Neural progenitor cell (in vitro differentiated cells): Measurements from ENCODE around the gene ST13. TPM values are rescaled to one million over a fixed set of nuclear protein-coding genes. Genes with fewer than 3 reads are reported as not detected.
A peak's percentile ranks its signal among the peaks of the same experiment; 100 is the strongest.
"Not testable (repeated sequence)": the region's sequence is repeated elsewhere in the genome, so short reads cannot be mapped to it uniquely, and the experiment has no call there.

Experiments used
- DNase-seq: peaks from one replicate; pipeline ENCODE4 v3.0.0-alpha.2; 2016; ENCODE audit warnings: low spot score
- H2AFZ ChIP-seq: fragments of 200-600 bp; sonication (generic); replicated peaks from 2 replicates; pipeline ENCODE4 v1.6.1; 2016; ENCODE audit warnings: antibody characterized with exemption
- H3F3A ChIP-seq: fragments of 200-600 bp; sonication (generic); 2 replicates; pipeline ENCODE4 v1.6.1; 2016; ENCODE audit warnings: antibody characterized with exemption, low read depth
- H3K27ac ChIP-seq: fragments of 200-600 bp; sonication (generic); 2 replicates; pipeline ENCODE4 v1.5.1; 2016; ENCODE audit warnings: mild to moderate bottlenecking
- H3K27me3 ChIP-seq: fragments of 200-600 bp; sonication (generic); 2 replicates; pipeline ENCODE4 v1.6.1; 2016; ENCODE audit warnings: mild to moderate bottlenecking, moderate library complexity
- H3K36me3 ChIP-seq: fragments of 200-600 bp; sonication (generic); 2 replicates; pipeline ENCODE4 v1.5.1; 2016
- H3K4me1 ChIP-seq: fragments of 200-600 bp; sonication (generic); 2 replicates; pipeline ENCODE4 v1.6.1; 2016; ENCODE audit warnings: mixed run types
- H3K4me2 ChIP-seq: fragments of 200-600 bp; sonication (generic); 2 replicates; pipeline ENCODE4 v1.6.1; 2016
- H3K4me3 ChIP-seq: fragments of 200-600 bp; sonication (generic); 2 replicates; pipeline ENCODE4 v1.5.1; 2016
- H3K79me2 ChIP-seq: fragments of 200-600 bp; sonication (generic); 2 replicates; pipeline ENCODE4 v1.6.1; 2016; ENCODE audit warnings: low read depth
- H3K9ac ChIP-seq: fragments of 200-600 bp; sonication (generic); 2 replicates; pipeline ENCODE4 v1.6.1; 2016
- H3K9me3 ChIP-seq: fragments of 200-600 bp; sonication (generic); 2 replicates; pipeline ENCODE4 v1.5.1; 2016; ENCODE audit warnings: low read depth
- H4K20me1 ChIP-seq: fragments of 200-600 bp; sonication (generic); 2 replicates; pipeline ENCODE4 v1.6.1; 2016; ENCODE audit warnings: low read depth
- H3K27ac Mint-ChIP-seq: 3 replicates; pipeline ENCODE4 v1.8.0; 2021; ENCODE audit warnings: mixed read lengths
- H3K27me3 Mint-ChIP-seq: 2 replicates; pipeline ENCODE4 v1.8.0; 2022; ENCODE audit warnings: low read depth, mild to moderate bottlenecking, inconsistent platforms, moderate library complexity, mixed read lengths; ENCODE audit not compliant: insufficient read depth
- H3K36me3 Mint-ChIP-seq: 3 replicates; pipeline ENCODE4 v1.8.0; 2021; ENCODE audit warnings: mixed read lengths
- H3K4me1 Mint-ChIP-seq: 3 replicates; pipeline ENCODE4 v1.8.0; 2021; ENCODE audit warnings: mixed read lengths
- H3K4me3 Mint-ChIP-seq: 3 replicates; pipeline ENCODE4 v1.8.0; 2021; ENCODE audit warnings: mild to moderate bottlenecking, moderate library complexity, mixed read lengths
- H3K9me3 Mint-ChIP-seq: 3 replicates; pipeline ENCODE4 v1.8.0; 2020; ENCODE audit warnings: mixed read lengths
- EZH2 ChIP-seq: fragments of 200-600 bp; sonication (generic); IDR thresholded peaks from 2 replicates; pipeline ENCODE4 v1.6.1; 2017; ENCODE audit warnings: antibody characterized with exemption, mild to moderate bottlenecking, moderate library complexity
- EZH2phosphoT487 ChIP-seq: fragments of 200-600 bp; sonication (generic); IDR thresholded peaks from 2 replicates; pipeline ENCODE4 v1.6.1; 2017; ENCODE audit warnings: antibody characterized with exemption
- total RNA-seq: library from RNA; depleted of rRNA; stranded (reverse); fragments of >200 nt; gene quantifications from 2 replicates; pipeline ENCODE4 v1.2.3, GENCODE V29; 2015; ENCODE audit warnings: low replicate concordance
- TF ChIP-seq, protein P1 (sequence below): fragments of 200-600 bp; sonication (generic); IDR thresholded peaks from 2 replicates; pipeline ENCODE4 v1.5.1; 2017; ENCODE audit warnings: antibody characterized with exemption, mild to moderate bottlenecking

ST13 gene
- total RNA-seq, 1 donor from 2014 or later: 310 TPM

DNA sequence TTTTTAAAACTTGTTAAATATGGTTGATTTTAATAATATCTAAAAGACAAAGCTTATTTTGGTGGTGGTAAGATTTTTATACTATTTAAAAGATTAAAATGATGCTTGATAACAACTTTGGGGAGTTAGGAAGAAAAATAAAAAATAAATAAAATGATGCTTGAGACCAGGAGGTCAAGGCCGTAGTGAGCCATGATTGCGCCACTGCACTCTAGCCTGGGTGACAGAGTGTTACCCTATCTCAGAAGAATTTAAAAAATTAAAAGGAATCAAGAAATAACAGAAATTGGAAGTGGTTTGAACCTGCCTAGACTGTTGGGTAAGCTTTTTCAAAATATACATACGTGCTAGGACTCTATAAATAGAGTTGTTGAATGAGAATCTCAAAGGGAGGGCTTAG is 17.6 kb upstream of the ST13 start:
- Mint-ChIP-seq H3K9me3 (no peaks in the 10 kb centered on the region), H3K4me3 (no peak overlapping the region), H3K27me3 (no peaks in the 10 kb centered on the region), H3K4me1 (no peaks in the 10 kb centered on the region), H3K27ac (no peak overlapping the region), H3K36me3 (peaks cover 3% of the 10 kb centered on the region)
- Histone ChIP-seq H3K9ac (peak overlapping the region; percentile 23), H3K36me3 (peaks cover 10% of the 10 kb centered on the region), H3K4me1 (no peaks in the 10 kb centered on the region), H3K9me3 (no peaks in the 10 kb centered on the region), H2AFZ (no peak overlapping the region), H4K20me1 (no peaks in the 10 kb centered on the region), H3K4me3 (no peak overlapping the region), H3K79me2 (no peaks in the 10 kb centered on the region), H3K27me3 (no peaks in the 10 kb centered on the region), H3K4me2 (no peak overlapping the region), H3K27ac (no peak overlapping the region), H3F3A (no peaks in the 10 kb centered on the region)
- DNase-seq: no peak
- no peak for TF ChIP-seq EZH2
- TF ChIP-seq, protein P1, sequence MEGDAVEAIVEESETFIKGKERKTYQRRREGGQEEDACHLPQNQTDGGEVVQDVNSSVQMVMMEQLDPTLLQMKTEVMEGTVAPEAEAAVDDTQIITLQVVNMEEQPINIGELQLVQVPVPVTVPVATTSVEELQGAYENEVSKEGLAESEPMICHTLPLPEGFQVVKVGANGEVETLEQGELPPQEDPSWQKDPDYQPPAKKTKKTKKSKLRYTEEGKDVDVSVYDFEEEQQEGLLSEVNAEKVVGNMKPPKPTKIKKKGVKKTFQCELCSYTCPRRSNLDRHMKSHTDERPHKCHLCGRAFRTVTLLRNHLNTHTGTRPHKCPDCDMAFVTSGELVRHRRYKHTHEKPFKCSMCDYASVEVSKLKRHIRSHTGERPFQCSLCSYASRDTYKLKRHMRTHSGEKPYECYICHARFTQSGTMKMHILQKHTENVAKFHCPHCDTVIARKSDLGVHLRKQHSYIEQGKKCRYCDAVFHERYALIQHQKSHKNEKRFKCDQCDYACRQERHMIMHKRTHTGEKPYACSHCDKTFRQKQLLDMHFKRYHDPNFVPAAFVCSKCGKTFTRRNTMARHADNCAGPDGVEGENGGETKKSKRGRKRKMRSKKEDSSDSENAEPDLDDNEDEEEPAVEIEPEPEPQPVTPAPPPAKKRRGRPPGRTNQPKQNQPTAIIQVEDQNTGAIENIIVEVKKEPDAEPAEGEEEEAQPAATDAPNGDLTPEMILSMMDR: no peak
- no peak for TF ChIP-seq EZH2phosphoT487

DNA sequence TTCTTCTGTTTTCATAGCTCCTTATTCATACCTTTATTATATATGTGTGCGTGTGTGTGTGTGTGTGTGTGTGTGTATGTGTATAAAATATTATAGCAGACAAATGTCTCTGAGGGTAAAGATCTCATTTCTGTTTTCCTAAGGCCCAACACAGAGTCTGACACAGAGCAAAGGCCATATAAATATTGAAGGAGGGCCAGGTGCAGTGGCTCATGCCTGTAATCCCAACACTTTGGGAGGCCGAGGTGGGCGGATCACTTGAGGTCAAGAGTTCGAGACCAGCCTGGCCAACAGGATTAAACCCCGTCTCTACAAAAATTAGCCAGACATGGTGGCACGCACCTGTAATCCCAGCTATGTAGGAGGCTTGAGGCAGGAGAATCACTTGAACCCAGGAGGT is 11.9 kb upstream of the ST13 start:
- DNase-seq, H3K9me3 Mint-ChIP-seq: not testable (repeated sequence)

DNA sequence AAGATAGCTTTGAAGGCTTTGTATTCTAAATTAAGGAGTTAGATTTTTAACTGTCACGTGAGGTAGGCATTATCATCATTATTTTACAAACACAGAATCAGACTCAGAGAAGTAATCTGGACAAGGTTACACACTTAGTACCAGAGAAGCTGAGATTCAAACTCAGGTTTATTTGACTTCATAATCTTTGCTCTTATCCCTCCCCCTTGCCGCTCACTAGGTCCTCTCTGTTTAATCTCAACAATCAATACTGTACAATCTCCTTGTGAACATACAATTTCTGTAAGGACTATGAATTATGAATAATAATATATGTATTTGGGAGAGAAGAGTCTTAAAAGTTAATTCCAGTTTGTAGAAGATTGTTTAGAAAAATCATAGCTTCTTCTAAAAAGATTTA is 10.7 kb upstream of the ST13 start:
- H3K4me1 ChIP-seq: no peaks in the 10 kb centered on the region
- H3K79me2 ChIP-seq: peaks cover 35% of the 10 kb centered on the region
- peaks cover 3% of the 10 kb centered on the region for H4K20me1 ChIP-seq
- Mint-ChIP-seq H3K27me3 (peaks cover 2% of the 10 kb centered on the region), H3K36me3 (peaks cover 3% of the 10 kb centered on the region), H3K9me3 (no peaks in the 10 kb centered on the region), H3K27ac (no peak overlapping the region), H3K4me3 (no peak overlapping the region), H3K4me1 (no peaks in the 10 kb centered on the region)
- no peak overlapping the region for H3K9ac ChIP-seq
- no peak for DNase-seq
- H3K27me3 ChIP-seq: no peaks in the 10 kb centered on the region
- H3K36me3 ChIP-seq: peaks cover 7% of the 10 kb centered on the region
- H3F3A ChIP-seq: peaks cover 9% of the 10 kb centered on the region
- no peak overlapping the region for H3K4me3 ChIP-seq
- H3K27ac ChIP-seq: no peak overlapping the region
- H3K9me3 ChIP-seq: no peaks in the 10 kb centered on the region
- TF ChIP-seq EZH2 (no peak), EZH2phosphoT487 (no peak)
- TF ChIP-seq, protein P1: no peak
- H3K4me2 ChIP-seq: no peak overlapping the region
- H2AFZ ChIP-seq: no peak overlapping the region

More for the DNA sequence above, 11.9 kb upstream of the ST13 start:
- H3F3A ChIP-seq, H3K27ac ChIP-seq, H3K4me1 Mint-ChIP-seq, H3K4me3 ChIP-seq, H3K27me3 Mint-ChIP-seq, H4K20me1 ChIP-seq, H3K36me3 Mint-ChIP-seq, H3K4me3 Mint-ChIP-seq, H2AFZ ChIP-seq, H3K27ac Mint-ChIP-seq, H3K4me1 ChIP-seq, H3K9me3 ChIP-seq, H3K27me3 ChIP-seq, H3K9ac ChIP-seq, H3K36me3 ChIP-seq, H3K4me2 ChIP-seq: not testable (repeated sequence)
- peaks cover 23% of the 10 kb centered on the region for H3K79me2 ChIP-seq

DNA sequence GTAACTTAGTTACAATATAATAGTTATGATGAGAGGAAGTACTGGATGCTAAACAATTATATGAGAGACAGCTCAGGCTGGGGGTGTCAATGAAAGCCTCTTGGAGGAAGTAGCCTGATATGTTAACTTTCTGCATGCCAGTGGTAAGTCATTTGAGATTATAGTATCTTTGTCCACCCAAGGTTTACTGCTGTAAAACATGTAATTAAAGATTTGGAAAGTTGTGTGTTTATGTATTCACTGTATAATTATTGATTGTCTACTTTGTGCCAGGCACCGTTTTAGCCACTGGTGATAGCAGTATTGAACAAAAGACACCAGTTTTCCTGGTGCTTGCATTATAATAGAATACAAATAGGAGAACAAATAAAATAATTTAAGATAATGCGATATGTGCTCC is 6.1 kb upstream of the ST13 start:
- no peak overlapping the region for H3K9ac ChIP-seq
- H3K9me3 Mint-ChIP-seq: no peaks in the 10 kb centered on the region
- peaks cover 8% of the 10 kb centered on the region for H3K4me1 ChIP-seq
- no peak overlapping the region for H3K4me3 ChIP-seq
- peaks cover 3% of the 10 kb centered on the region for H4K20me1 ChIP-seq
- H3K4me1 Mint-ChIP-seq: peaks cover 9% of the 10 kb centered on the region
- no peak overlapping the region for H3K4me3 Mint-ChIP-seq
- no peak overlapping the region for H3K27ac ChIP-seq
- no peaks in the 10 kb centered on the region for H3K36me3 ChIP-seq
- H2AFZ ChIP-seq: no peak overlapping the region
- no peak for DNase-seq
- no peaks in the 10 kb centered on the region for H3K27me3 ChIP-seq
- TF ChIP-seq, protein P1: no peak
- TF ChIP-seq EZH2phosphoT487: no peak
- TF ChIP-seq EZH2: no peak
- H3K36me3 Mint-ChIP-seq: peaks cover 5% of the 10 kb centered on the region
- no peak overlapping the region for H3K27ac Mint-ChIP-seq
- no peaks in the 10 kb centered on the region for H3K9me3 ChIP-seq
- peaks cover 2% of the 10 kb centered on the region for H3K27me3 Mint-ChIP-seq
- H3F3A ChIP-seq: peaks cover 9% of the 10 kb centered on the region
- H3K79me2 ChIP-seq: peaks cover 80% of the 10 kb centered on the region
- no peak overlapping the region for H3K4me2 ChIP-seq
